GM21381 (cell line): Measurements from ENCODE around the gene ST6GALNAC6.

Experiments
- ATAC-seq: cut with Tn5 transposase; IDR thresholded peaks from one replicate; pipeline ENCODE4 v1.9.1; 2021; ENCODE audit warnings: mild to moderate bottlenecking, moderate library complexity; ENCODE audit not compliant: unreplicated experiment

Gene ST6GALNAC6

GRCh38 chr9:127934986-127935385, 35.6 kb upstream of the ST6GALNAC6 start:
- no peak for ATAC-seq

GRCh38 chr9:127934248-127934647, 34.8 kb upstream of the ST6GALNAC6 start:
- no peak for ATAC-seq

GRCh38 chr9:127931092-127931881, 31.9 kb upstream of the ST6GALNAC6 start:
- ATAC-seq, result peak; percentile 13

GRCh38 chr9:127930231-127931091, 31.1 kb upstream of the ST6GALNAC6 start, which contains the start of gene PIP5KL1:
TSS of gene PIP5KL1 (minus strand) at chr9:127930777. CDS start at chr9:127930752, 25 bp downstream.
- peak; percentile 79 for ATAC-seq

- ATAC-seq, result no peak
Observed at GRCh38 chr9:127929625-127929979, 30.2 kb upstream of the ST6GALNAC6 start.

GRCh38 chr9:127928676-127929624, 29.5 kb upstream of the ST6GALNAC6 start:
- ATAC-seq, result no peak

GRCh38 chr9:127927988-127928675, 28.7 kb upstream of the ST6GALNAC6 start:
- no peak for ATAC-seq

- no peak for ATAC-seq
Observed at GRCh38 chr9:127927201-127927987, 28.0 kb upstream of the ST6GALNAC6 start.

GRCh38 chr9:127926906-127927200, 27.4 kb upstream of the ST6GALNAC6 start:
- ATAC-seq, result no peak

- no peak for ATAC-seq
Observed at GRCh38 chr9:127925959-127926905, 26.8 kb upstream of the ST6GALNAC6 start.

- no peak for ATAC-seq
Observed at GRCh38 chr9:127924736-127925444, 25.5 kb upstream of the ST6GALNAC6 start.

- ATAC-seq, result no peak
Observed at GRCh38 chr9:127923771-127924170, 24.4 kb upstream of the ST6GALNAC6 start.

- no peak for ATAC-seq
Observed at GRCh38 chr9:127923046-127923445, 23.6 kb upstream of the ST6GALNAC6 start.

GRCh38 chr9:127921557-127922120, 22.2 kb upstream of the ST6GALNAC6 start:
- ATAC-seq, result no peak

GRCh38 chr9:127920794-127921193, 21.4 kb upstream of the ST6GALNAC6 start:
- no peak for ATAC-seq

- no peak for ATAC-seq
Observed at GRCh38 chr9:127919253-127919815, 19.9 kb upstream of the ST6GALNAC6 start.
